NCI-H1436 (cell line): ENCODE results near the gene PIKFYVE.
"Not testable (repeated sequence)": the region's sequence is repeated elsewhere in the genome, so short reads cannot be mapped to it uniquely, and the experiment has no call there.

ENCODE experiments used
- DNase-seq: peaks from one replicate; lab custom pipeline; 2025; lab: John Stamatoyannopoulos, UW

PIKFYVE gene

GRCh38 chr2:208304695-208305094 is 38.6 kb downstream of the PIKFYVE start:
- DNase-seq, result no peak

- no peak for DNase-seq
Measured at GRCh38 chr2:208306291-208306690, 40.2 kb downstream of the PIKFYVE start.

DNA sequence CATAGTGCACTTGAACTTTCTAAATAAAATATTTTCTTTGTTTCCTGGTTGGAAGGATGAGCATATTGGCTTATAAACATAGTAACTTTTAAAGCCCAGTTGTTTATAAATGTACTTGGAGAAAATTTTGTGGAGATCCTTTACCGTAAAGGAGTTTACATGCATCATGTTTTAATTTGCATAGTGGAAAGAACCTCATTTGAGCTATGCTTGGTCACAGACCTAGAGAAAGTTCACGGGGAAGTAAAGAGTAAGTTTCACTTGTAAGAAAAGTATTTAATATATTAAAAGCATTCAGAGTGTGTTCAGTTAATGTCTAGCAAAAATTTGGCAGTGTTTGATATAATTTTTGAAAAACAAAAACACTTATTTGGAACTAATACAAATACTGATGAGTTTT is 45.3 kb downstream of the PIKFYVE start:
- DNase-seq, result no peak

- DNase-seq, result no peak
Measured at GRCh38 chr2:208311954-208312353, 45.9 kb downstream of the PIKFYVE start.

- DNase-seq, result no peak
Measured at GRCh38 chr2:208315081-208315788, 49.2 kb downstream of the PIKFYVE start.

- no peak for DNase-seq
Measured at GRCh38 chr2:208318127-208318526, 52.1 kb downstream of the PIKFYVE start.

GRCh38 chr2:208319391-208319790 is 53.3 kb downstream of the PIKFYVE start:
- DNase-seq, result no peak

DNA sequence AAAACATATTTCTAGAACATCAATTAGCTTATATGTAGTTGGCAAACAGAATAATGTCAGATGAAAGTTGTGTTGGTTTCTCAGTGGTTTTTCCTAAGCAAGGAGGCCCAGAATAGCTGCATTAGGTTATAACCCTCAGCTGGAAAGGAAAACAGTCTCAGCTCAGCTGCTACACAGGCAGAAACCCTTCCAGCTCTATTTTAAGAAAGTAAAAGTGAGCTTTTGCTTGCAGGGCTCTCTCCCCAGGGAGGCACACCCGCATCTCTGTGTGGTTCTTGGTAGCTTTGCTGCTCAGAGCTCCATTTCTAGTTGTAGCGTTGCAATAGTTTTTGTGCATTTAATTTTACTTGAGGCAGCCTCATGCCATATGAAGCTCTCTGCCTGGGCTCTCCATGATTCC is 54.6 kb downstream of the PIKFYVE start:
- no peak for DNase-seq

- no peak for DNase-seq
Measured at GRCh38 chr2:208326016-208326415, 60.0 kb downstream of the PIKFYVE start.

- no peak for DNase-seq
Measured at GRCh38 chr2:208329485-208329884, 63.4 kb downstream of the PIKFYVE start.

GRCh38 chr2:208334230-208334629 is 68.2 kb downstream of the PIKFYVE start:
- DNase-seq, result no peak

DNA sequence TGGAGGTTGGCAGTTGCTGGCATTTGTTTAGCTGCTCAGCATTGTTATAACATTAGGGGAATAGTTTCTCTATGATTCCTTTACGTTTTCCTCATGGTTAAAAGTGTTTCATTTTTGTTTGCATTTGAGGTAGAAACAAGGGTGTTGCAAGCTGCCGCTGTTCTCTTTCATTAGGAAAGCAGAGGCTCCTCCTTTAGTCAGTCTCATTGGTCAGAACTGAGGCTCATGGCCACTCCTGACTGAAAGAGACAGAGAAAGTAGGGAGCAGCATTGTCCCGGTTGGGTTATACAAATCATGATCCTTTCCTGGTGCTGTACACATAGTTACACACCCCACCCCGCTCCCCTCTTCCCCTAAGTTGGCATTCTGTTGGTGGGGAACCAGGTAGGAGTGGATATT is 80.7 kb downstream of the PIKFYVE start:
- no peak for DNase-seq

DNA sequence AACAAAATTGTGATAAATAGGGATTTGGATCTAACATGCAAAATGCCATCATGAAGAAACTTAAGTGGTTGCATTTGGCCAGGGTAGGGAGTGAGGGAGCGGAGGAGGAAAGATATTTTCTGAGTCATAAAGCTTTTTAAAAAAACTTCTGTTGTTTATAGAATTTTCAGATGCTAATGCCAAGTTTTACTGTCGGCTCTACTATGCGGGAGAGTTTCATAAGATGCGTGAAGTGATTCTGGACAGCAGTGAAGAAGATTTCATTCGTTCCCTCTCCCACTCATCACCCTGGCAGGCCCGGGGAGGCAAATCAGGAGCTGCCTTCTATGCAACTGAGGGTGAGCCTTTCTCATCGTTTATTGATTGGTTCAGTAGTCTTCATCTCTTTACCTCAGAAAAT is 84.6 kb downstream of the PIKFYVE start:
- no peak for DNase-seq

- DNase-seq, result no peak
Measured at GRCh38 chr2:208352644-208353567, 86.9 kb downstream of the PIKFYVE start.

- no peak for DNase-seq
Measured at GRCh38 chr2:208354964-208355381, 88.9 kb downstream of the PIKFYVE start.

DNA sequence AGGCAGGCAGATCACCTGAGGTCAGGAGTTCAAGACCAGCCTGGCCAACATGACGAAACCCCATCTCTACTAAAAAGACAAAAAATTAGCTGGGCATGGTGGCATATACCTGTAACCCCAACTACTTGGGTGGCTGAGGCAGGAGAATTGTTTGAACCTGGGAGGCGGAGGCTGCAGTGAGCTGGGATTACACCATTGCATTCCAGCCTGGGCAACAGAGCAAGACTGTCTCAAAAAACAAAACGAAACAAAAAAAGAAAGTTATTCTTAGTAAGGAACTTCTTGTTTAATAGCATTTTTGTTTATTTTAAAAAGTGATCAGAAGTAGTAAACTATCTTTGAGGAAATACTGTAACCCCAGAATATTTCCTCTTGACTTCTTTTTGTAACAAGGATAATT is 90.4 kb downstream of the PIKFYVE start:
- not testable (repeated sequence) for DNase-seq

DNA sequence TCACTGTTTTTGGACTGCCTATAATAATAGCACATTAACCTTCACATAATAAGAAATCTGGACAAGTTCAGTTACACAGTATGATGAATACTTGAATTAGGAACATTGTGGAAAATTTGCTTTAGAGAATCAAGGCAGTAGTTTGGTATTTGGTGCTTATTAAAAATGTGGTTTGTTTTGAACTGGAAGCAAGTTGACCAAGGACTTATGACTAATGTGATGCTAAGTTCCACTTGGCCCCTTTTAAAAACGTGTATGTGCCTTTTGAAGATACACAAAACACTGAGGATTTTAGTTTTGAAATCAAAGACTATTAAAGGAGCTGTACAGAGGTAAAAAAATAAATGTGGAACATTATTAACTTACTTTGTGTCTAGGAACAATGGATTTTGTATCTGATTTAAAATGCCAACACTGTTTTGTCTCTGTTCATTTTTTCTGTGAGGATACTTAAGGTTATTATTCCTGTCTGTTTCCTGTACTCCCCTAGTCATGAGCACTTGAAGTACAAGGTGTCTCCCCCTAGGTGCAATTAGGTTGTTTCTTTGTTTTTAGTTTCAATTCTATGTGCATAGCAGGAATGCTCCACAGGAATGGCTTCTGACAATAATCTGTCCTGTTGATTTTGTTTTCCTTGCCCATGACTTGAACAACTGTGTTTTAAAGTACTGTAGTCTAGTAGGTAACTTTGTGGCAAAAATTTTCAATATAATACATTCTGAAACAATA is 91.0 kb downstream of the PIKFYVE start:
- no peak for DNase-seq

GRCh38 chr2:208358758-208359631 is 92.9 kb downstream of the PIKFYVE start:
- no peak for DNase-seq

GRCh38 chr2:208359632-208359986 is 93.6 kb downstream of the PIKFYVE start:
- DNase-seq, result no peak

- no peak for DNase-seq
Measured at GRCh38 chr2:208360259-208361076, 94.4 kb downstream of the PIKFYVE start.

DNA sequence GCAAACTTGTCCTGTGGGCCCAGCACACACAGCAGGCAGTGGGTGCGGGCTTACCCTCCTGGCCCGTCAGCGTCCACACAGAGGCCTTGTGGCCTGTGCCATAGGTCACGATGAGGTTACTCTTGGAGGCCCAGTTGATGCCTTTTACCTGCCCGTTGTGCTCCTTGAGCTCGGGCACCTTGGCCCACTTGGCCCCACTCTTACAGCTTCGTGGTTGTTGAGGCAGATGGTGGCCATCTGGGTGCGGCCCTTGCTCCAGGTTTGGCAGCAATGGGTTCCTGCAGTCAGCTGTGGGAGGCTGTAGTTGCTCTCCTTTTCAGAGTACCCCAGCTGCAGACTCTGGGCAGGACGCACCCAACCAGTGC is 95.0 kb downstream of the PIKFYVE start:
- DNase-seq, result no peak
